GM19438 (cell line): ENCODE results near the gene VAMP8.
"Not testable (repeated sequence)": the region's sequence is repeated elsewhere in the genome, so short reads cannot be mapped to it uniquely, and the experiment has no call there.

Source experiments
- ATAC-seq: cut with Tn5 transposase; IDR thresholded peaks from one replicate; pipeline ENCODE4 v1.9.1; 2021; ENCODE audit warnings: low read depth; ENCODE audit not compliant: unreplicated experiment

Gene VAMP8

GRCh38 chr2:85578243-85579180 is 1.1 kb downstream of the VAMP8 start:
- ATAC-seq, result no peak

- no peak for ATAC-seq
Observed at GRCh38 chr2:85579266-85579935, 2.0 kb downstream of the VAMP8 start.

- no peak for ATAC-seq
Observed at GRCh38 chr2:85580206-85580605, 2.8 kb downstream of the VAMP8 start.

GRCh38 chr2:85582492-85582891 is 5.1 kb downstream of the VAMP8 start:
- no peak for ATAC-seq

GRCh38 chr2:85583667-85584353 is 6.4 kb downstream of the VAMP8 start:
- no peak for ATAC-seq

GRCh38 chr2:85584354-85584856 is 7.0 kb downstream of the VAMP8 start, which contains the start of gene VAMP5:
TSS of gene VAMP5 (plus strand) at chr2:85584431. CDS start at chr2:85584491, 60 bp downstream.
- no peak for ATAC-seq

- ATAC-seq, result no peak
Observed at GRCh38 chr2:85584857-85585780, 7.7 kb downstream of the VAMP8 start.

- no peak for ATAC-seq
Observed at GRCh38 chr2:85585781-85586105, 8.4 kb downstream of the VAMP8 start.

- no peak for ATAC-seq
Observed at GRCh38 chr2:85588236-85588635, 10.8 kb downstream of the VAMP8 start.

GRCh38 chr2:85588645-85589044 is 11.3 kb downstream of the VAMP8 start:
- ATAC-seq, result no peak

- no peak for ATAC-seq
Observed at GRCh38 chr2:85589181-85589580, 11.8 kb downstream of the VAMP8 start.

- ATAC-seq, result no peak
Observed at GRCh38 chr2:85589982-85590791, 12.8 kb downstream of the VAMP8 start.

- no peak for ATAC-seq
Observed at GRCh38 chr2:85590950-85591349, 13.6 kb downstream of the VAMP8 start.

- ATAC-seq, result no peak
Observed at GRCh38 chr2:85591563-85591962, 14.2 kb downstream of the VAMP8 start.

- ATAC-seq, result not testable (repeated sequence)
Observed at GRCh38 chr2:85592299-85592698, 14.9 kb downstream of the VAMP8 start.

GRCh38 chr2:85593023-85593422 is 15.6 kb downstream of the VAMP8 start:
- ATAC-seq, result no peak

- ATAC-seq, result peak; percentile 2
Observed at GRCh38 chr2:85594715-85595300, 17.4 kb downstream of the VAMP8 start.

GRCh38 chr2:85595301-85596025 is 18.1 kb downstream of the VAMP8 start, which contains the start of gene RNF181:
TSS of gene RNF181 (plus strand) at chr2:85595745. CDS start at chr2:85595764, 19 bp downstream.
- ATAC-seq, result peak; percentile 98
